Neural cell (in vitro differentiated cells): ENCODE results near the gene RPRML.
A peak's percentile ranks its signal among the peaks of the same experiment; 100 is the strongest.

Experiments
- EP300 ChIP-seq: fragments of 450-650 bp; conservative IDR thresholded peaks from 2 replicates; pipeline ENCODE4 v1.6.1; 2014; ENCODE audit warnings: antibody characterized with exemption, mild to moderate bottlenecking, moderate library complexity; ENCODE audit not compliant: poor library complexity, severe bottlenecking
- EZH2 ChIP-seq: fragments of 200-600, 300-800 bp; shearing (Covaris generic), sonication (generic); IDR thresholded peaks from 2 replicates; pipeline ENCODE4 v1.6.1; 2014; ENCODE audit warnings: antibody characterized with exemption, low read length, borderline replicate concordance, mild to moderate bottlenecking; ENCODE audit not compliant: insufficient read depth, poor library complexity, severe bottlenecking
- POLR2AphosphoS5 ChIP-seq: IDR thresholded peaks from 2 replicates; pipeline ENCODE4 v1.6.1; 2012
- RAD21 ChIP-seq: fragments of 450-650 bp; conservative IDR thresholded peaks from 2 replicates; pipeline ENCODE4 v1.6.1; 2014; ENCODE audit warnings: antibody characterized with exemption, mild to moderate bottlenecking, moderate library complexity
- TAF1 ChIP-seq: IDR thresholded peaks from 2 replicates; pipeline ENCODE4 v1.6.1; 2012; ENCODE audit warnings: low read depth
- TF ChIP-seq, protein P1 (sequence below): fragments of 450-650 bp; IDR thresholded peaks from 2 replicates; pipeline ENCODE4 v1.5.1; 2014; ENCODE audit warnings: antibody characterized with exemption, mild to moderate bottlenecking, moderate library complexity; ENCODE audit not compliant: poor library complexity, severe bottlenecking
- TF ChIP-seq, protein P2 (sequence below): IDR thresholded peaks from 2 replicates; pipeline ENCODE4 v1.6.1; 2012; ENCODE audit warnings: borderline replicate concordance

DNA sequence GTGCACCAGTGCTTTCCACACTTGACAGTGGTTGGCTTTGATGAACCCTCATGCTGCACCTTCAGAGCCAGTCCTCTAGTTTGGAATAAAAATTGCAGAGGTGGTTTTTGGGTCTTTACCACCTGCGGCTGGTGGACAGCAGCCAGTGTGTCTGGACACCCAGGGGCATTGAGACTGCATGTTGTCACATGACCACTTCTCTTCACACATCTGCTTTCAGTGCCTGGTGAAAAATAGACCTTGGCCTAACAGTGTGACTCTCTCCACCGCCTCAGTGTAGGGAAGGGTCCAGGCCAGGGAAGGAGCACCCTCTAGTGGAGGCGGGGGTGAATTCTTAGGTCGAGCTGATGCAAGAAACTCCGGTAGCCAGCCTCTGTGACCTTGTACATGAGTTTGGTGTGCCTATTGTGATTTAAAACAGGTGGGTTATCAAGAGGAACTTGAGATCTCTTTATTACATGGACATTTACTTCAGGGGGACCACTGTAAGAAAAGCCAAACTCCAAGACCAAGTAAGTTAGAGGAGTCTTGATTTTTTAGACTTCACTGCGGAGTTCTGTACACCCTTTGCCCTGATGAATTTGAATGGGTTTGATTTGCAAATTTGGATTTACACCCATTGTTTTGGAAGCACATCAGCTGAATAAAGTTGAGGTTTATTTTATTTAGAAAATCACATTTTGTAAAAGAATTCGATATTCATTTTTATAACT, 38.2 kb downstream of the RPRML start:
- TF ChIP-seq EP300, result no peak
- TF ChIP-seq EZH2, result no peak
- TF ChIP-seq, protein P1, sequence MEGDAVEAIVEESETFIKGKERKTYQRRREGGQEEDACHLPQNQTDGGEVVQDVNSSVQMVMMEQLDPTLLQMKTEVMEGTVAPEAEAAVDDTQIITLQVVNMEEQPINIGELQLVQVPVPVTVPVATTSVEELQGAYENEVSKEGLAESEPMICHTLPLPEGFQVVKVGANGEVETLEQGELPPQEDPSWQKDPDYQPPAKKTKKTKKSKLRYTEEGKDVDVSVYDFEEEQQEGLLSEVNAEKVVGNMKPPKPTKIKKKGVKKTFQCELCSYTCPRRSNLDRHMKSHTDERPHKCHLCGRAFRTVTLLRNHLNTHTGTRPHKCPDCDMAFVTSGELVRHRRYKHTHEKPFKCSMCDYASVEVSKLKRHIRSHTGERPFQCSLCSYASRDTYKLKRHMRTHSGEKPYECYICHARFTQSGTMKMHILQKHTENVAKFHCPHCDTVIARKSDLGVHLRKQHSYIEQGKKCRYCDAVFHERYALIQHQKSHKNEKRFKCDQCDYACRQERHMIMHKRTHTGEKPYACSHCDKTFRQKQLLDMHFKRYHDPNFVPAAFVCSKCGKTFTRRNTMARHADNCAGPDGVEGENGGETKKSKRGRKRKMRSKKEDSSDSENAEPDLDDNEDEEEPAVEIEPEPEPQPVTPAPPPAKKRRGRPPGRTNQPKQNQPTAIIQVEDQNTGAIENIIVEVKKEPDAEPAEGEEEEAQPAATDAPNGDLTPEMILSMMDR, result peak; percentile 91
- peak; percentile 92 for TF ChIP-seq RAD21
- TF ChIP-seq, protein P2, sequence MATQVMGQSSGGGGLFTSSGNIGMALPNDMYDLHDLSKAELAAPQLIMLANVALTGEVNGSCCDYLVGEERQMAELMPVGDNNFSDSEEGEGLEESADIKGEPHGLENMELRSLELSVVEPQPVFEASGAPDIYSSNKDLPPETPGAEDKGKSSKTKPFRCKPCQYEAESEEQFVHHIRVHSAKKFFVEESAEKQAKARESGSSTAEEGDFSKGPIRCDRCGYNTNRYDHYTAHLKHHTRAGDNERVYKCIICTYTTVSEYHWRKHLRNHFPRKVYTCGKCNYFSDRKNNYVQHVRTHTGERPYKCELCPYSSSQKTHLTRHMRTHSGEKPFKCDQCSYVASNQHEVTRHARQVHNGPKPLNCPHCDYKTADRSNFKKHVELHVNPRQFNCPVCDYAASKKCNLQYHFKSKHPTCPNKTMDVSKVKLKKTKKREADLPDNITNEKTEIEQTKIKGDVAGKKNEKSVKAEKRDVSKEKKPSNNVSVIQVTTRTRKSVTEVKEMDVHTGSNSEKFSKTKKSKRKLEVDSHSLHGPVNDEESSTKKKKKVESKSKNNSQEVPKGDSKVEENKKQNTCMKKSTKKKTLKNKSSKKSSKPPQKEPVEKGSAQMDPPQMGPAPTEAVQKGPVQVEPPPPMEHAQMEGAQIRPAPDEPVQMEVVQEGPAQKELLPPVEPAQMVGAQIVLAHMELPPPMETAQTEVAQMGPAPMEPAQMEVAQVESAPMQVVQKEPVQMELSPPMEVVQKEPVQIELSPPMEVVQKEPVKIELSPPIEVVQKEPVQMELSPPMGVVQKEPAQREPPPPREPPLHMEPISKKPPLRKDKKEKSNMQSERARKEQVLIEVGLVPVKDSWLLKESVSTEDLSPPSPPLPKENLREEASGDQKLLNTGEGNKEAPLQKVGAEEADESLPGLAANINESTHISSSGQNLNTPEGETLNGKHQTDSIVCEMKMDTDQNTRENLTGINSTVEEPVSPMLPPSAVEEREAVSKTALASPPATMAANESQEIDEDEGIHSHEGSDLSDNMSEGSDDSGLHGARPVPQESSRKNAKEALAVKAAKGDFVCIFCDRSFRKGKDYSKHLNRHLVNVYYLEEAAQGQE, result no peak
- TF ChIP-seq TAF1, result no peak
- no peak for TF ChIP-seq POLR2AphosphoS5
